B cell (primary cell): Measurements from ENCODE around the gene PPIAL4G. TPM values are rescaled to one million over a fixed set of nuclear protein-coding genes. Genes with fewer than 3 reads are reported as not detected.
"Not testable (repeated sequence)": the region's sequence is repeated elsewhere in the genome, so short reads cannot be mapped to it uniquely, and the experiment has no call there.

Experiments used
- ATAC-seq: fragments of 200-7000 bp; cut with Tn5 transposase; one replicate; pipeline ENCODE4 v1.10.0; 2021; ENCODE audit warnings: low read depth, mild to moderate bottlenecking, moderate number of reproducible peaks, moderate library complexity
- CTCF ChIA-PET: fragments of 350-600 bp; sonication (Branson Sonifier 250); formaldehyde crosslinking; loops from one replicate; lab custom pipeline; 2021; ENCODE audit warnings: antibody characterized with exemption, inconsistent platforms; lab: Charles Lee
- POLR2A ChIA-PET: fragments of 350-600 bp; sonication (Branson Sonifier 250); formaldehyde crosslinking; loops from one replicate; lab custom pipeline; 2021; ENCODE audit warnings: antibody characterized with exemption; lab: Charles Lee
- DNase-seq: peaks from one replicate; pipeline ENCODE4 v3.0.0; 2013
- H2AFZ ChIP-seq: 2 replicates; pipeline ENCODE4 v1.6.1; 2012; ENCODE audit warnings: mild to moderate bottlenecking, low read depth, low read length; ENCODE audit not compliant: insufficient read depth, poor library complexity, severe bottlenecking
- H3K27ac ChIP-seq, 2 donors: 1 replicate in 1 of 2; 2 replicates in 1 of 2; pipeline ENCODE4 v1.5.1; 2012 to 2013; ENCODE audit warnings: low read length in 2 of 2, mild to moderate bottlenecking in 2 of 2, moderate library complexity in 1 of 2
- H3K27me3 ChIP-seq, 4 experiments: fragments of 200-600 bp in 1 of 4; sonication (generic) in 1 of 4; replicated peaks in 1 of 4; 1 replicate in 2 of 4; 2 replicates in 2 of 4; pipeline versions ENCODE4 v1.6.1 to v1.7.0; 2013 to 2016; ENCODE audit warnings: low read length in 3 of 4, mild to moderate bottlenecking in 2 of 4, mixed read lengths in 1 of 4, moderate library complexity in 1 of 4; ENCODE audit not compliant: insufficient read depth in 4 of 4, control insufficient read depth in 3 of 4; ENCODE audit errors: control extremely low read depth in 1 of 4
- H3K36me3 ChIP-seq, 2 experiments: replicated peaks in 1 of 2; 1 replicate in 1 of 2; 2 replicates in 1 of 2; pipeline versions ENCODE4 v1.6.1 to v1.7.1; 2013; ENCODE audit warnings: low read length in 1 of 2; ENCODE audit not compliant: insufficient read depth in 2 of 2, control insufficient read depth in 1 of 2; ENCODE audit errors: control extremely low read depth in 1 of 2, extremely low read depth in 1 of 2
- H3K4me1 ChIP-seq, 2 donors: fragments of 200-600 bp in 1 of 2; sonication (generic) in 1 of 2; 1 replicate in 1 of 2; 2 replicates in 1 of 2; pipeline versions ENCODE4 v1.5.1 to v1.6.1; 2013 to 2017; ENCODE audit warnings: low read length in 2 of 2; ENCODE audit not compliant: control insufficient read depth in 2 of 2, insufficient read depth in 2 of 2
- H3K4me2 ChIP-seq: replicated peaks from 2 replicates; pipeline ENCODE3; 2012; ENCODE audit warnings: mild to moderate bottlenecking, low read depth, low read length; ENCODE audit not compliant: poor library complexity, severe bottlenecking
- H3K4me3 ChIP-seq, 5 experiments: fragments of 200-600 bp in 1 of 5; sonication (generic) in 1 of 5; 1 replicate in 3 of 5; 2 replicates in 2 of 5; pipeline versions ENCODE4 v1.5.1 to v1.7.0; 2011 to 2016; ENCODE audit warnings: low read length in 4 of 5, mild to moderate bottlenecking in 4 of 5, low read depth in 2 of 5, control low read depth in 1 of 5, moderate library complexity in 1 of 5; ENCODE audit not compliant: insufficient read depth in 1 of 5; ENCODE audit errors: control extremely low read depth in 1 of 5, extremely low read depth in 1 of 5
- H3K79me2 ChIP-seq: fragments of 200-600 bp; sonication (generic); one replicate; pipeline ENCODE4 v1.6.0; 2016; ENCODE audit warnings: low read length; ENCODE audit not compliant: control insufficient read depth, insufficient read depth
- H3K9ac ChIP-seq: fragments of 200-600 bp; sonication (generic); 2 replicates; pipeline ENCODE4 v1.6.1; 2017; ENCODE audit warnings: mild to moderate bottlenecking, low read length, moderate library complexity
- H3K9me3 ChIP-seq, 3 donors: one replicate each; pipeline versions ENCODE4 v1.6.1 to v1.7.1; 2013; ENCODE audit warnings: low read length in 2 of 3; ENCODE audit not compliant: control insufficient read depth in 2 of 3, insufficient read depth in 1 of 3; ENCODE audit errors: control extremely low read depth in 1 of 3
- H4K20me1 ChIP-seq: 2 replicates; pipeline ENCODE4 v1.6.0; 2012; ENCODE audit warnings: mild to moderate bottlenecking, low read length; ENCODE audit not compliant: insufficient read depth, control insufficient read depth, poor library complexity, severe bottlenecking
- H3K27ac Mint-ChIP-seq: one replicate; pipeline ENCODE4 v1.8.0; 2021; ENCODE audit warnings: mixed read lengths
- H3K27me3 Mint-ChIP-seq: one replicate; pipeline ENCODE4 v1.8.0; 2021; ENCODE audit warnings: mixed read lengths
- H3K4me1 Mint-ChIP-seq: one replicate; pipeline ENCODE4 v1.8.0; 2021; ENCODE audit warnings: mixed read lengths
- H3K4me3 Mint-ChIP-seq: one replicate; pipeline ENCODE4 v1.8.0; 2021; ENCODE audit warnings: mixed read lengths
- H3K9me3 Mint-ChIP-seq: one replicate; pipeline ENCODE4 v1.8.0; 2022; ENCODE audit warnings: mixed read lengths; ENCODE audit not compliant: insufficient read depth
- WGBS: methylation state at CpG from one replicate; pipeline ENCODE4 v1.1.5; 2013; ENCODE audit warnings: missing lambda C conversion rate; ENCODE audit not compliant: insufficient coverage; 5-methylcytosine and 5-hydroxymethylcytosine counted together
- intact Hi-C: fragments of 100-400 bp; cut with micrococcal nuclease; formaldehyde crosslinking; loops from one replicate; pipeline ENCODE4 v1.10.0; 2022
- polyA plus RNA-seq: library from polyadenylated mRNA; depleted of rRNA; stranded (reverse); fragments of >200 nt; gene quantifications from 2 replicates; pipeline ENCODE4 v1.2.3, GENCODE V29; 2012
- total RNA-seq, 2 donors: library from RNA; stranded (reverse); fragments of 120-200 nt in 1 of 2; gene quantifications; 1 replicate in 1 of 2; 2 replicates in 1 of 2; pipeline versions ENCODE4 v1.2.3 to v1.2.4, GENCODE V29; 2013 to 2022
- TF ChIP-seq, protein P1 (sequence below): fragments of 200-600 bp; IDR thresholded peaks from one replicate; pipeline ENCODE4 v1.8.0; 2022; ENCODE audit warnings: antibody characterized with exemption, mild to moderate bottlenecking

PPIAL4G gene
- total and polyA plus RNA-seq, 2 donors (not counting 1 experiment from before 2014, with no cell fraction given), result 0.03 to 1.4 TPM

DNA sequence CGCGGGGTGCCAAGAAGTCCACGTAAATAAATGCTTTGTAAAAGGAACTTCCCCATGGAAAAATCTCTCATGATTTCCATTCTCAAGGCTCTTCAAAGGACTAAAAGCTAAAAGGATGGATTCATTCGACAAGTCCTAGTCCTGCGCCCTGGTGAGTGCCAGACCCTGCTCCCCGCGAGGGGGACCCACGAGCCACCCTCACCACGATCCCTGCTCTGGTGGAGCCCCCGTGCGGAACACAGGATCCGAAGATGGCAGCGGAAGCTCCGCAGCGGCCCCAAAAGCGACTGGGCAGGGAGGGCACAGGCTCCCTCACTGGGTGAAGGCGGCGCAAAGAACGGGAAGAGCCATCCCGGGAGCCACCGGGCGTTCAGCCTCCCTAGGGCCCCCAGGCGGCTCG, 45.5 kb upstream of the PPIAL4G start:
- H3K4me3 Mint-ChIP-seq, result peak overlapping the region; percentile 83
- H3K9me3 Mint-ChIP-seq, H3K27me3 Mint-ChIP-seq, DNase-seq, H3K9me3 ChIP-seq, H3K4me2 ChIP-seq, H3K79me2 ChIP-seq, ATAC-seq, CTCF ChIA-PET, H3K4me1 Mint-ChIP-seq, POLR2A ChIA-PET, H4K20me1 ChIP-seq, H3K4me1 ChIP-seq, H3K36me3 ChIP-seq, H3K27ac Mint-ChIP-seq, H3K27ac ChIP-seq, H2AFZ ChIP-seq, H3K27me3 ChIP-seq, intact Hi-C loops: not testable (repeated sequence)
- TF ChIP-seq, protein P1, sequence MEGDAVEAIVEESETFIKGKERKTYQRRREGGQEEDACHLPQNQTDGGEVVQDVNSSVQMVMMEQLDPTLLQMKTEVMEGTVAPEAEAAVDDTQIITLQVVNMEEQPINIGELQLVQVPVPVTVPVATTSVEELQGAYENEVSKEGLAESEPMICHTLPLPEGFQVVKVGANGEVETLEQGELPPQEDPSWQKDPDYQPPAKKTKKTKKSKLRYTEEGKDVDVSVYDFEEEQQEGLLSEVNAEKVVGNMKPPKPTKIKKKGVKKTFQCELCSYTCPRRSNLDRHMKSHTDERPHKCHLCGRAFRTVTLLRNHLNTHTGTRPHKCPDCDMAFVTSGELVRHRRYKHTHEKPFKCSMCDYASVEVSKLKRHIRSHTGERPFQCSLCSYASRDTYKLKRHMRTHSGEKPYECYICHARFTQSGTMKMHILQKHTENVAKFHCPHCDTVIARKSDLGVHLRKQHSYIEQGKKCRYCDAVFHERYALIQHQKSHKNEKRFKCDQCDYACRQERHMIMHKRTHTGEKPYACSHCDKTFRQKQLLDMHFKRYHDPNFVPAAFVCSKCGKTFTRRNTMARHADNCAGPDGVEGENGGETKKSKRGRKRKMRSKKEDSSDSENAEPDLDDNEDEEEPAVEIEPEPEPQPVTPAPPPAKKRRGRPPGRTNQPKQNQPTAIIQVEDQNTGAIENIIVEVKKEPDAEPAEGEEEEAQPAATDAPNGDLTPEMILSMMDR, result peak; percentile 29
- H3K4me3 ChIP-seq, result peak overlapping the region in 1 of 5 experiments; percentile 13
- peak overlapping the region; percentile 35 for H3K9ac ChIP-seq
- no CpG with 5 or more reads among the region's 24 CpGs for WGBS

DNA sequence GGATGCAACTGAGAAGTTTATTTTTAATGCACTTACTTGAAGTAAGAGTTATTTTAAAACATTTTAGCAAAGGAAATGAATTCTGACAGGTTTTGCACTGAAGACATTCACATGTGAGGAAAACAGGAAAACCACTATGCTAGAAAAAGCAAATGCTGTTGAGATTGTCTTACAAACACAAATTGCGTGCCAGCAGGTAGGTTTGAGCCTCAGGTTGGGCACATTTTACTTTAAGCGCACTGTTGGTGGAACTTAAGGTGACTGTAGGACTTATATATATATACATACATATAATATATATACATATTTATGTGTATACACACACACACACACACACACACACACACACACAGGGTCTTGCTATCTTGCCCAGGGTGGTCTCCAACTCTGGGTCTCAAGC, 43.5 kb upstream of the PPIAL4G start:
- no CpG with 5 or more reads among the region's 2 CpGs for WGBS
- H3K27me3 ChIP-seq, H4K20me1 ChIP-seq, H3K27ac Mint-ChIP-seq, ATAC-seq, H3K79me2 ChIP-seq, H3K27me3 Mint-ChIP-seq, H3K4me2 ChIP-seq, H3K36me3 ChIP-seq, H3K9me3 Mint-ChIP-seq, H3K9me3 ChIP-seq, H3K4me3 ChIP-seq, H2AFZ ChIP-seq, DNase-seq, H3K4me1 ChIP-seq, POLR2A ChIA-PET, H3K4me3 Mint-ChIP-seq, H3K9ac ChIP-seq, H3K27ac ChIP-seq, intact Hi-C loops, CTCF ChIA-PET: not testable (repeated sequence)
- peaks cover 11% of the 10 kb centered on the region for H3K4me1 Mint-ChIP-seq

DNA sequence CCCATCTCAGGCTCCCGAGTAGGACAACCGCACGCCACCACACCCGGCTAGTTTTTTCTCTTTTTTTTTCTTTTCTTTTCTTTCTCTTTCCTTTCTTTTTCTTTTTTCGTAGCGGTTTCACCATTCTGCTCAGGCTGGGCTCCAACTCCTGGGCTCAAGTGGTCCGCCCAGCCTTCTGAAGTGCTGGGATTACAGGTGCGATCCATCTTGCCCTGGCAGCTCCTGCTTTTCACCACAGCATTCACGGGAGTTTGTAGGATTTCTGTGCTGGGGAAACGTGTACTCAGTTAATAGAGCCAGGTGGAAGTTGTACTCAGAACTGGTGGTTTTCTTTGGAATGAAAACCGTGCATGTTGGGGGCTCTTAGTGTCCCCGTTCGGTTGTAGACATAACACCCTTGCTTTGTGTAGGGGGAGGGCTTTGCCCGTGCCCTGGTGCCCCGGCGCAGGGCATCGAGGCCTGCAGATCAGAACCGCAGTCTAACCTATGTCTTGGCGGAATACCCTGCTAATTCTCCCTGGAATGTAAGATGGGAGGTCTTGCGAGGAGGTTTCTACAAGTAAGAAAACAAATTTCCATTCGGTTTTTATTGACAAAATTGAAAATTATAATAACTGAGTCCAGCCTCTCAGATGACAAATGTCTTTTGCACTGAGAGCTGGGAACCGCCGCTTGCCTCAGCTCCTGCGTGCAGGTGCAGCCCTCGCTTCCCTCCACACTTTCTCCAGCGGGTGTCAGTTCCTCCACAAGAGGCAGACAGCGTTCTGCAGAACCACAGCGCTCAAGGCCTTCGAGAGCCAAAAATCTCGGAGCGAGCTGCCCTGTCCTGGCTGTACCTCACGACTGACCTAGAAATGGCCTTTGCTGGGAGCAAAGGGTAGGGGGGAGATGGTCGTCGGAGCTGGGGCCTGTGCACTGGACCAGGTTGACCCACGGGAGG, 40.4 kb upstream of the PPIAL4G start:
- peak overlapping the region; percentile 28 for H3K4me2 ChIP-seq
- peak; percentile 1 for ATAC-seq
- POLR2A ChIA-PET, result interaction anchor here (1.6 to 1.7 kb wide), 2 partner anchors 135 to 189 kb away, joined by 4 to 8 read pairs; no protein-coding TSS in a partner anchor

More for the DNA sequence above, 40.4 kb upstream of the PPIAL4G start:
- intact Hi-C loops, H2AFZ ChIP-seq, H3K9me3 ChIP-seq, H3K36me3 ChIP-seq, H4K20me1 ChIP-seq, H3K27me3 ChIP-seq, H3K27ac ChIP-seq, H3K9ac ChIP-seq, DNase-seq, H3K27me3 Mint-ChIP-seq, H3K9me3 Mint-ChIP-seq, H3K79me2 ChIP-seq, H3K4me1 Mint-ChIP-seq, H3K4me1 ChIP-seq: not testable (repeated sequence)
- no CpG with 5 or more reads among the region's 35 CpGs for WGBS
- Mint-ChIP-seq H3K4me3 (peak overlapping the region; percentile 91), H3K27ac (peak overlapping the region; percentile 95)
- CTCF ChIA-PET, result interaction anchor here (0.7 kb wide), 1 partner anchor 150 kb away, joined by 3 read pairs; no protein-coding TSS in a partner anchor
- peak overlapping the region in 2 of 5 experiments; percentile 33 to 35 for H3K4me3 ChIP-seq
